Measurements from ENCODE around the gene TMCC1. TPM values are rescaled to one million over a fixed set of nuclear protein-coding genes. Genes with fewer than 3 reads are reported as not detected.

The TMCC1 gene
- total and polyA plus RNA-seq, 2 donors (not counting 1 experiment from before 2014, with no cell fraction given): 8.5 to 32.2 TPM

- no peak overlapping the region for H3K27ac Mint-ChIP-seq
- TF ChIP-seq CTCF (IDR thresholded peaks at IDR 0.05): no peak
- no peak for TF ChIP-seq EZH2 (IDR thresholded peaks at IDR 0.05; ENCODE audit: borderline replicate concordance, insufficient read depth, low read depth, low read length, poor library complexity, severe bottlenecking)
- Histone ChIP-seq H3K4me3 (ENCODE audit: control extremely low read depth in 1 of 5, extremely low read depth in 1 of 5, insufficient read depth in 1 of 5, low read depth in 2 of 5, low read length in 4 of 5) (no peak overlapping the region), H4K20me1 (ENCODE audit: control insufficient read depth, insufficient read depth, low read length, poor library complexity, severe bottlenecking) (no peaks in the 10 kb centered on the region), H3K79me2 (ENCODE audit: control insufficient read depth, insufficient read depth, low read length) (peaks cover 6% of the 10 kb centered on the region), H3K27ac (ENCODE audit: low read length in 2 of 2) (no peak overlapping the region), H3K9me3 (ENCODE audit: control extremely low read depth in 1 of 3, control insufficient read depth in 2 of 3, insufficient read depth in 1 of 3, low read length in 2 of 3) (no peaks in the 10 kb centered on the region), H3K36me3 (replicated peaks in 1 of 2; ENCODE audit: control extremely low read depth in 1 of 2, control insufficient read depth in 1 of 2, extremely low read depth in 1 of 2, insufficient read depth in 2 of 2, low read length in 1 of 2) (no peaks in the 10 kb centered on the region), H3K4me2 (replicated peaks; ENCODE audit: low read depth, low read length, poor library complexity, severe bottlenecking) (no peak overlapping the region), H3K4me1 (ENCODE audit: control insufficient read depth in 2 of 2, insufficient read depth in 2 of 2, low read length in 2 of 2) (peaks cover 17 to 19% of the 10 kb centered on the region in 2 donors), H3K27me3 (replicated peaks in 1 of 4; ENCODE audit: control extremely low read depth in 1 of 4, control insufficient read depth in 3 of 4, insufficient read depth in 4 of 4, low read length in 3 of 4) (no peaks in the 10 kb centered on the region), H2AFZ (ENCODE audit: insufficient read depth, low read depth, low read length, poor library complexity, severe bottlenecking) (no peak overlapping the region), H3K9ac (ENCODE audit: low read length) (no peak overlapping the region)
- intact Hi-C loops (cut with micrococcal nuclease): no loop called here
- no peak overlapping the region for H3K4me3 Mint-ChIP-seq
- DNase-seq (no peak), ATAC-seq (ENCODE audit: low read depth) (no peak)
- no CpG with 5 or more reads among the region's 1 CpG for WGBS (ENCODE audit: insufficient coverage)
- POLR2A ChIA-PET: no interaction called here
- peaks cover 26% of the 10 kb centered on the region for H3K4me1 Mint-ChIP-seq
- CTCF ChIA-PET: no interaction called here
- no peaks in the 10 kb centered on the region for H3K9me3 Mint-ChIP-seq (ENCODE audit: insufficient read depth)
- H3K27me3 Mint-ChIP-seq: no peaks in the 10 kb centered on the region
These were observed 100.2 kb downstream of the TMCC1 start for GRCh38 chr3:129793319-129793718.

DNA sequence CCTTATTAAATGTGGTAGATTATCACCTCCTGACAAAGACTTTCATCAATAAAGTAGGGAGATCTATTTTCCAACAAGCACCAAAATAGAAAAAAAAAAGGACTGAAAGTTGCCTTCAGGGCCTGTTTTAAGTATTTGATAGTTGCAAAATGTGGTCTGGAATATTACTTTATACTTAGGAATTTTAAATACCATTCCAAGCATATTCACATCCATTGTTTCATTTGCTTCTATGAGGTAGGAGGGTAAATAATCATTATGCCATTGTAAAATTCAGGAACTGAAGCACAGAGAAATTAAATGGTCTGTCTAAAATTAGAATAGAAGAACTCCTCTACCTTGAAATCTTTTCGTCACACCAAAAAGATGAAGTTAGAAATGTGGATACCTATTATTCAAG lies 110.0 kb downstream of the TMCC1 start:
- no CpG with 5 or more reads among the region's 1 CpG for WGBS (ENCODE audit: insufficient coverage)
- Histone ChIP-seq H4K20me1 (ENCODE audit: control insufficient read depth, insufficient read depth, low read length, poor library complexity, severe bottlenecking) (peaks cover 4% of the 10 kb centered on the region), H3K27me3 (replicated peaks in 1 of 4; ENCODE audit: control extremely low read depth in 1 of 4, control insufficient read depth in 3 of 4, insufficient read depth in 4 of 4, low read length in 3 of 4) (no peaks in the 10 kb centered on the region), H3K4me2 (replicated peaks; ENCODE audit: low read depth, low read length, poor library complexity, severe bottlenecking) (no peak overlapping the region), H3K4me3 (ENCODE audit: control extremely low read depth in 1 of 5, extremely low read depth in 1 of 5, insufficient read depth in 1 of 5, low read depth in 2 of 5, low read length in 4 of 5) (no peak overlapping the region), H2AFZ (ENCODE audit: insufficient read depth, low read depth, low read length, poor library complexity, severe bottlenecking) (no peak overlapping the region), H3K9me3 (ENCODE audit: control extremely low read depth in 1 of 3, control insufficient read depth in 2 of 3, insufficient read depth in 1 of 3, low read length in 2 of 3) (peaks cover 0 to 4% (median 0%) of the 10 kb centered on the region in 3 donors), H3K36me3 (replicated peaks in 1 of 2; ENCODE audit: control extremely low read depth in 1 of 2, control insufficient read depth in 1 of 2, extremely low read depth in 1 of 2, insufficient read depth in 2 of 2, low read length in 1 of 2) (peaks cover 0 to 5% of the 10 kb centered on the region in 2 experiments), H3K79me2 (ENCODE audit: control insufficient read depth, insufficient read depth, low read length) (peaks cover 12% of the 10 kb centered on the region), H3K4me1 (ENCODE audit: control insufficient read depth in 2 of 2, insufficient read depth in 2 of 2, low read length in 2 of 2) (no peaks in the 10 kb centered on the region), H3K27ac (ENCODE audit: low read length in 2 of 2) (no peak overlapping the region), H3K9ac (ENCODE audit: low read length) (no peak overlapping the region)
- intact Hi-C loops (cut with micrococcal nuclease): no loop called here
- Mint-ChIP-seq H3K27ac (no peak overlapping the region), H3K27me3 (no peaks in the 10 kb centered on the region), H3K9me3 (ENCODE audit: insufficient read depth) (no peaks in the 10 kb centered on the region), H3K4me3 (no peak overlapping the region), H3K4me1 (peaks cover 2% of the 10 kb centered on the region)
- no peak for DNase-seq
- no peak for ATAC-seq (ENCODE audit: low read depth)
- TF ChIP-seq EZH2 (IDR thresholded peaks at IDR 0.05; ENCODE audit: borderline replicate concordance, insufficient read depth, low read depth, low read length, poor library complexity, severe bottlenecking) (no peak), CTCF (IDR thresholded peaks at IDR 0.05) (no peak)
- ChIA-PET POLR2A (no interaction called here), CTCF (interaction anchor here (1.0 kb wide), 1 partner anchor 27 kb away, joined by 3 read pairs; no protein-coding TSS in a partner anchor)

Measured in B cell (primary cell).